Neural cell (in vitro differentiated cells): Measurements from ENCODE around the gene RAB5A.

Experiments
- SMC3 ChIP-seq: fragments of 450-650 bp; conservative IDR thresholded peaks from 2 replicates; pipeline ENCODE4 v1.6.1; 2014; ENCODE audit warnings: antibody characterized with exemption, mild to moderate bottlenecking, moderate library complexity; ENCODE audit not compliant: poor library complexity
- TF ChIP-seq, protein P1 (sequence below): fragments of 450-650 bp; IDR thresholded peaks from 2 replicates; pipeline ENCODE4 v1.5.1; 2014; ENCODE audit warnings: antibody characterized with exemption, mild to moderate bottlenecking, moderate library complexity; ENCODE audit not compliant: poor library complexity, severe bottlenecking

GRCh38 chr3:20012164-20012563 lies 65.3 kb downstream of the RAB5A start, which contains the start of gene PP2D1:
- TF ChIP-seq, protein P1, sequence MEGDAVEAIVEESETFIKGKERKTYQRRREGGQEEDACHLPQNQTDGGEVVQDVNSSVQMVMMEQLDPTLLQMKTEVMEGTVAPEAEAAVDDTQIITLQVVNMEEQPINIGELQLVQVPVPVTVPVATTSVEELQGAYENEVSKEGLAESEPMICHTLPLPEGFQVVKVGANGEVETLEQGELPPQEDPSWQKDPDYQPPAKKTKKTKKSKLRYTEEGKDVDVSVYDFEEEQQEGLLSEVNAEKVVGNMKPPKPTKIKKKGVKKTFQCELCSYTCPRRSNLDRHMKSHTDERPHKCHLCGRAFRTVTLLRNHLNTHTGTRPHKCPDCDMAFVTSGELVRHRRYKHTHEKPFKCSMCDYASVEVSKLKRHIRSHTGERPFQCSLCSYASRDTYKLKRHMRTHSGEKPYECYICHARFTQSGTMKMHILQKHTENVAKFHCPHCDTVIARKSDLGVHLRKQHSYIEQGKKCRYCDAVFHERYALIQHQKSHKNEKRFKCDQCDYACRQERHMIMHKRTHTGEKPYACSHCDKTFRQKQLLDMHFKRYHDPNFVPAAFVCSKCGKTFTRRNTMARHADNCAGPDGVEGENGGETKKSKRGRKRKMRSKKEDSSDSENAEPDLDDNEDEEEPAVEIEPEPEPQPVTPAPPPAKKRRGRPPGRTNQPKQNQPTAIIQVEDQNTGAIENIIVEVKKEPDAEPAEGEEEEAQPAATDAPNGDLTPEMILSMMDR, result no peak
- TF ChIP-seq SMC3, result no peak
